Vagina (tissue), 2 donors: ENCODE results near the gene EPB41L2.

Source experiments
- CTCF ChIP-seq, 3 experiments: fragments of 450-650 bp in 2 of 3; fragments of 200-600 bp in 1 of 3; sonication (generic) in 1 of 3; IDR thresholded peaks; one replicate each; pipeline ENCODE4 v1.5.1; 2017 to 2019; ENCODE audit warnings: antibody characterized with exemption in 3 of 3, mild to moderate bottlenecking in 2 of 3, moderate library complexity in 2 of 3
- POLR2A ChIP-seq, 2 donors: fragments of 450-650 bp; IDR thresholded peaks; one replicate each; pipeline ENCODE4 v1.6.1; 2017; ENCODE audit warnings: antibody characterized with exemption in 2 of 2, mild to moderate bottlenecking in 2 of 2, moderate library complexity in 2 of 2
- POLR2AphosphoS5 ChIP-seq, 2 donors: sonication (generic); formaldehyde crosslinking; IDR thresholded peaks; one replicate each; pipeline ENCODE4 v1.9.0; 2017; ENCODE audit warnings: antibody characterized with exemption in 2 of 2, mild to moderate bottlenecking in 2 of 2, low read depth in 1 of 2; ENCODE audit not compliant: insufficient read depth in 1 of 2

DNA sequence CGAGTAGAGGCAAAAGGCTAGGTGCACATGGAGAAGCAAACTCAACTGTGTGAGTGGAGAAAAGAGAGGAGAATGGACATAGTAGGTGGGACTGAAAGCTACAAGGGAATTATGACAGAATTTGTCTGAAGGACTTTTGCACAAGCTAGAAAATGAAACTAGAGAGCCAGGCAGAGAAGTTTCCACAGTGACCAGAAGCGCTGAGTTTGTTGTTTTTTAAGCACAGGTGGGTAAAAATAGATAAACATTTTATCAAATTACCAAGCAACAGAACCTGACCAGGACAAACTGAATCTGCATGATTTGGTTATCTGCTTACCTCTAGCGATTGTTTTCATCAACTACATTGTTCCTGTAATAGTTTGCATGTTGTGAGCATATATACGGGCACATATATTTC is 197.3 kb downstream of the EPB41L2 start:
- no peak for TF ChIP-seq CTCF (IDR thresholded peaks at IDR 0.05)
- no peak for TF ChIP-seq POLR2A (IDR thresholded peaks at IDR 0.05)
- no peak for TF ChIP-seq POLR2AphosphoS5 (IDR thresholded peaks at IDR 0.05; ENCODE audit: insufficient read depth in 1 of 2, low read depth in 1 of 2)
